Measurements from ENCODE around the gene MAML3.

Gene MAML3

DNA sequence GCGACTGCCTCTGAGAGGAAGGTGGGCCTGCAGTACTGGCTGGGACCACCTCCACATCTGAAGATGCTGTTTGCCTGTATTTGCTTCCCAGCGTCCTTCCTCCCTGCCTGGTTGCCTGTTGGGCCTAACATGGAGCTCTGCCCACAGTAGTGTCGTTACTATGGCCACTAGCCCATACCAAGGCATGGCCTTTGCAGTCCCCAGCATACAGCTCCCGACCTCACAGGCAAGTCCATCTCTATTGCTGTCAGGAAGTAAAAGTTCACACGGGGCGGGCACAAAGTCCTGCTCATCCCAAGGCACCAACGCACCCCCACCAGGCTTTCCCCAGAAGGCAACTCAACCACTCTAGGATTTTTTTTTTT lies 71.6 kb downstream of the MAML3 start:
- in situ Hi-C loops (cut with MboI; ENCODE audit: low sequenced_read_pairs), result no loop called here

DNA sequence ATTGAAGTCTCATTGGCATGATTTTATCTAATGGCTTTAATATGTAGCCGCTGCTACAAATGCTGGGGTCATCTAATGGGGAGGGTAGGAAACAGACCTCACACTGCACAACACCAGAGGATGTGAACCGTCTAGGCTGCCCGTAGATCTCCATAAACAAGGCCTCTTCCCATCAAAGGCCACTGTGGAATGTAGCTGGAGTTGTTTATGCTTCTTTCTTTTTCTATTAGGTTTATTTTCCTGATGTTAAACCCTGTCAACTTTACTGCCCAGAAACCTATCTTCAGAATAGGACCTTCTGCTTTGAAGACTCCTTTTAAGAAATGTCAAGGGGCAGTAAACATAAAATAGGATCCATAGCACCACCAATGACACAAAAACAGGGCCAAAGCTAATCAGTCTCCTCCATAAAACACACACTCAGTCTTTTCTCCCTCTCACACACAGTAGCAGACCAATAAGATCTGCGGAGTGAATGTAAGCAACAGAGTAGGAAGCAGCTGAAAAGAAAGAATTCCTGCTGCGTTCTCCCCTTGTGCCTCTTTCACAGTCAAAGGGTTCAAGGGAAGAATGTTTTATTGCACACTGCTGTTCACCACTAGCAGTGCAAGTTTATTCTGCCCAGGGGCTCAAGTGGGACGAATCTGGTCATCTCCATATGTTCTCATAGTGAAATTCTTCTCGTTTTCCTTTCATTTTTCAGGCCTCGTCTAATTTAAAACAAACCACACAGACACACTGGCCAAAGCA lies 72.2 kb downstream of the MAML3 start:
- in situ Hi-C loops (cut with MboI; ENCODE audit: low sequenced_read_pairs), result no loop called here

DNA sequence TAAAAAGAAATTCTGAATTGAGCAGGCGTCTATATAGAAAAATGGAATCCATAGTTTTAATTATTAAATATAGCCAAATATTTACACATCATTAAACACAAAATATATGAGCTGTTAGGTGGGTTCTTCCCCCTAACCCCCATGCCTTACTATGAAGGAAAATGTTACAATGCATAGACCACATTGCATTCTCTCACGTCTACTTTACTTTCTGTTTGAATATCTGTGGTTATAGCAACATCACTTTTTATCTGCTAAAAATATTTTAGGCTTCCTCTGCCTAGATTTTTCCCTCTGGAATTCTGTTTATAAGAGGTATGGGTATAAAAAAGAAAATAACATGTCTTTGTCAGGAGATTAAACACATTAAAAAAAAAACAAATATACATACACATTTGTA lies 73.1 kb downstream of the MAML3 start:
- in situ Hi-C loops (cut with MboI; ENCODE audit: low sequenced_read_pairs), result no loop called here

DNA sequence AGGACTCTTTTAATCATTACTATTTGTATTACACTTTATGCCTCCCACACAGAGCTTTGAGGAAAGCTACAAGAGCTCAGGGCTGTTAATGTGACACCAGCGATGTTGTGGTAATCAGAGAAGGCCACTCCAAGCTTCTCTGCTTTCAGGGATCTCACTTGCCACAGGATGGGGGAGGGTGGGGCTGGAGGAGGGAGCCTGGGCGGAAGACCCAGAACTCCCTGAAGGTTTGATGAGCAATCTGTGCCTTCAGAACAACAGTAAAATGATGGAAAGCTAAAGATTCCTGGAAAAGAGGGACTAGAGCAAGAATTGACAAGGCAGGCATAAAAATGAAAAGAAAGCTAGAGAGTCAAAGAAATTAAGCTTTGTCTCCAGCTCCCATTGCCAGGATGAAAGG lies 75.6 kb downstream of the MAML3 start:
- in situ Hi-C loops (cut with MboI; ENCODE audit: low sequenced_read_pairs), result no loop called here

DNA sequence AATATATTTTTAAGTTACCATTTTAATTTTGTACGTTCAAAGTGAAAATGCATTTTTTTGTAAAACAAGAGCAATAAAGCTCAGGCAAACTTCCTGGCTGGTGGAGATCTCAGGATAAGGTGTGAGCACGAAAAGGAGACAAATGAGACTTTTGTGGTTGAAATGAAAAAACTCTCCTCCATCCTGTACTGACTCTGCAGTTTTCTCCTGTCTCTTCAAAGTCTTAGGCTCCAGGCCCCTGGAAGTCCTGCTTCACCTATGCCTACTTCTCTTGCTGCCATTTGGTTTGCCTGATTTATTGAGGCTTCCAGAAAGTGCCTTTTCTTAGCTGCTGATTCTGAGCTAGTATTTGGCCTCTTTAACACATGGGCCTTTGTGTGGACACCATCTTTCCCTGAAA lies 77.7 kb downstream of the MAML3 start:
- in situ Hi-C loops (cut with MboI; ENCODE audit: low sequenced_read_pairs), result no loop called here

DNA sequence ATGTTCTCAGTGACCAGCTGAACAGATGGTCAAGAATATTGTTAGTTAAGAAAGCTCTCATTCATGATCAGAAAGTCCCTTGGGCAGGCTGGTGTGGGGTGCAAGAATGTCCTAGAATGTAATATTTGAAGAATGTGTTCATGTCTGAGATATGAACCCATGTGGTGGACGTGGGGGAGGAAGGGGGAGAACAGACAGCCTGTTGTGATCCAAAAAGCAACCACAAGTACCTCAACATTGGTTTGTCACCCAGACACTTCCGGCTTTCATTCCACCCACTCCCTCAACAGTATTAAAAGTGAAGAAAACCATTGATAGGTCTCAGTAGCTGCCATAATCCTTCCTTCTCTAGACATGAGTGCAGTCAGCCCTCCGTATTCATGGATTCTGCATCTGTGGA lies 82.2 kb downstream of the MAML3 start:
- in situ Hi-C loops (cut with MboI; ENCODE audit: low sequenced_read_pairs), result no loop called here

DNA sequence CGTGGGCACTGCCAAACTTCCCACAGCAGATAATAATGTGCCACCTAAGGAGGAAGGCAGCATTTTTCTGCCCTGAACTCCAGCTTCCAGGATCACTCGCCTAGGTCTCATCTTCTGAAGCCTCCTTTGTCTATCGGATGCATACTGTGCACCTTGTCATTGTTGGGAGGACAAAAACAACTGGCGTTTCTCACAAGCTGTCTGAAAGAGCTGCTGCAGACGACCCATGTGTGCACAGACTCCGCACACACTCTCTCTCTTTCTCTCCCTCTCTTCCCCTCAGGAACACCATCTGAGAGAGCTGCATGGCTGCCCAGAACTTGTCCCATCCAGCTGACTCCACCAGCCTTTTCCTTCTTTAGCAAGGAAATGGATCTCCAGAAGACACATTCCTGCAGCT lies 83.0 kb downstream of the MAML3 start:
- in situ Hi-C loops (cut with MboI; ENCODE audit: low sequenced_read_pairs), result no loop called here

DNA sequence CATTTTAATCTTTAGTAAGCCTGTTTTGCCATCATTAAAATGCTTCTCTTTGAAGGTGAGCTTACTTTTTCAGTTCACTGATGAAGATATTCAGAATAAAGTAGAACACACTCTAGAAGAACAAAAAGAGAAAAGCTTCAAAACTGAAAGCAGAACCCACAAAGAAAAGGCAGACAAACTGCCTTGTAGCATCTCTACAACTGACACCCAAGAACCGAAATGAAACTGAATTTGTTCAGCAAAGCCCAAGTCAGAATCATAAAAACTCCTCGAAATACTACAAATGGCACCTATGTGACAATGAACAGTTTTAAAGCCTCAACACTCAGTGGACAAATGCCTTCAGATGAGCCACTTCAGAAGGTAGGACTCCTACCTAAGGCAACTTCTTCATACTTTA lies 83.6 kb downstream of the MAML3 start:
- in situ Hi-C loops (cut with MboI; ENCODE audit: low sequenced_read_pairs), result no loop called here

DNA sequence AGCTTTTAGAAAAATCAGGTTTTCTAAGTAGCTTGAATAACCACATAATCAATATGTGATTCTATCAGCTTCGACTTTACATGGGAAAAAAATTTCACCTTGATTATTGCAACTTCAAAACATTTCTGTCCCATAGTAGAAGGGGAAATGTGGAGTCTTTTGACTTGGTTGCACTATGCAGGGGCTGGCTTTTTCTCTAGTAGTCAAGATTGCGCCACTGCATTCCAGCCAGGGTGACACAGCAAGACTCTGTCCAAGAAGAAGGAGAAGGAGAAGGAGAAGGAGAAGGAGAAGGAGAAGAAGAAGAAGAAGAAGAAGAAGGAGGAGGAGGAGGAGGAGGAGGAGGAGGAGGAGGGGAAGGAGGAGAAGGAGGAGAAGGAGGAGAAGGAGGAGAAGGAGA lies 84.9 kb downstream of the MAML3 start:
- in situ Hi-C loops (cut with MboI; ENCODE audit: low sequenced_read_pairs), result no loop called here

DNA sequence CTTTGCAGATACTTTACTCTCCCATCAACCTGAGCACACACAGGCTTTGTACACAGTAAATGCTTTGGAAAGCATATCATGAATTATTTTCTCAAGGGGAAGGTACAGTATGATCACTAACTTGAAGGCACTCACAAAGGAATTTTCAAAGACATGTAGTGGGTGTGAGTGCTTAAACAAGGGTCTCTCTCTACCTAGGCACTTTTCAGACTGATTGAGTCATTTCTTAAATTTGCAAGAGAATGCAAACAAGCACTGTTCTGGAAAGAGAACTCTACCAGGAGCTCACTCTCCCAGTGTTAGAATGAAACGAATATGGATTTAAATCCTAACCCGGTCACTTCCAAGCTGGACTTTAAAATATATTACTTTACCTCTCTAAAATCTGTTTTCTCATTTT lies 85.7 kb downstream of the MAML3 start:
- in situ Hi-C loops (cut with MboI; ENCODE audit: low sequenced_read_pairs), result no loop called here

DNA sequence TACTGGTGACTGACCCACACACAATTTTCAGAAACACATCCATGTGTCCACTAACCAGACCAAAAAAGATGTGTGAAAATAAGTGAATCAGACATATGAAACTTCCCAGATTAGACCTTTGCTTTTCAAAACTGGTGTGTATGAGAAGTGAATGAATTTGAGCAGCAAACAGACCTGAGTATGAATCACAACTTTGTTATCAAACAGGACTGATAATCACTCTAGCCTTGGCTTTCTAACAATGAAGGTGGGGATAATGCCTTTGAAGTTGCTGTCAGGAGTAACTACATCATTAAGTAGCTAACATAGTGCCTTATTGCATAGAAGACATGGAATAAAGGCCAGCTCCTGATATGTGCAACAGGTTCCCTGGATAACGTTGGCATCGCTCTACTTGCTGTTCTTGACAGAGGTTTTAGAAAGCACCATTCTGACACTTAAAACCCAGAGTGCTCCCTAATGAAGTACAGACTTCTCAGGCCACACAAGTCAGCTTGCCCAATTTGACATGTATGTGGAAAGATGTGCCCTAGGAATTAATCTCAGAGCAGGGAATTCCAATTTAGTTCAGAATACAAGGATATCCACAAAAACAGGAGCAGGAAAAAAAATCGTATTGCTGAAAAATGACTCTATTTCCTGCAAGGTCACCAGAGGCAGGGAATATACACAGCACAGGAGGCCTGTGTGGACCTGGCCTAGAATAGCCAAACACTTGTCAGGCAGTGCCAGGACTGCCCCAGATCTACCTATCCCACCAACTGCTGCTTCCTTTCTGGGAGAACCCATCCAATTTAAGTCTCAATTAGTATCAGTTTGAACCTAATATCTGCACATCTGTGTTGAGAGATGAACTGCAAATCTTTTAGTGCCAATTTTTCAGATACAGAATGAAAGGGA lies 87.7 kb downstream of the MAML3 start:
- in situ Hi-C loops (cut with MboI; ENCODE audit: low sequenced_read_pairs), result no loop called here

DNA sequence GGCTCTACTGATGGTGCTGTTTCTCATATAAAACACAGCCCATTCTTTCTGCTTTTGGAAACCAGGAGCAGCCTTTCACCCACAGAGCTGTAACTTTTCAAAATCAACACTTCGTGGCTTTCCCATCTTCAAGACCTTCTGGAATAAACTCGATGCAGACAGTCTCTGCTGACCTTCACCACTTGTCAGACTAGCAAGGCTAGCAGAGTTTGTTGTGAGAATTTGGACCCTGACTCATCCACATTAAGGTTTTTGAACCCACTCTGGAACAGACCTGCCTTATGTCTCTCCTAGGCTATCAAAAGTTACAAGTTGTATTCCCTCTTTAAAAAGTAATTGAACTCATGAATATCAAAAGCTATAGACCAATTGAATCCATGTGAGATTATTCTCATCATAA lies 88.6 kb downstream of the MAML3 start:
- in situ Hi-C loops (cut with MboI; ENCODE audit: low sequenced_read_pairs), result no loop called here

DNA sequence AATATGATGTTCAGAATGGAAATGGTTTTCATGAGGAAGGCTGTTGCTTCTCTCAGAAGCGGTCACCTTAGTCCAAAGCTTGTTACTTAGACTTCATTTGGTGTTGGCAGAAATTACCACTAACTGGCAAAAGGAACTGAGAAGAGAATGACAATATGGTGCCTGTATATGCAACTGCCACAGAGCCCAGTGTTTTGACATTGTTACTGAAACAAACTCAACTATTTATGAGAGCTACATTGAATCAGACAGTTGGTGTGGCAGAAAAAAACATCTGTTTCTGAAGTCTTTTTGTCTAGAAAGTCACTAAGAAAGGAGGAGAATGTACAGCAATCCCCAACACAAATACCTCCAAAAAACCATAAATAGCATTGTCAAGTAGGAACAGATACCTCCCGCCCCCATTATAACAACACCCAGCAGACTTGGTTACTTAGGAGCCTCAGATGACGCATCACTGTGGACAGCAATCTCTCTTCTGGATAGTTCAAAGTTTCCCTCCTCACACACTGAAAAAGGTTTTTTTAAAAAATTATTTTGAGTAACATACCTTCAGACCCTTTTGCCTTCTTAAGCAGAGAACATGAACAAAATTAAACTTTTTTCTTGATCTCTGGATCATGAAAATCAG lies 92.2 kb downstream of the MAML3 start:
- in situ Hi-C loops (cut with MboI; ENCODE audit: low sequenced_read_pairs), result no loop called here

DNA sequence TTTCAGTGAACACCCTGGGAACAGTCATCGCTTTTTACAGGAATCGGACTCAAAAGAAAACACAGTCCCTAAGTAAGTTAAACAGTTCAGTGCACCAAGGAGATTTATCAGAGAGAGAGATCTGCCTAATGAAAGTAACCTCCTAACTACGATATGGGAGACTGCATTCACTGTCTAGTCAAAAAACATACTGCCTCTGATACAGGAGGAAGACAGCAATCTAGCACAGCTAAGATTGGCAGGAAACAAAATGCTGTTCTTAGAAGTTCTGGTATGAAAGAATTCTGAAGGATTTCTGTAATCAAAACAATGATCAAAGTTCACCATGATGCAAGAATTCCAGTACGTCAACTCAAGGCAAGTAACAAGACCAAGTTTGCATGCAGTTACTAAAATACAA lies 92.8 kb downstream of the MAML3 start:
- in situ Hi-C loops (cut with MboI; ENCODE audit: low sequenced_read_pairs), result no loop called here

DNA sequence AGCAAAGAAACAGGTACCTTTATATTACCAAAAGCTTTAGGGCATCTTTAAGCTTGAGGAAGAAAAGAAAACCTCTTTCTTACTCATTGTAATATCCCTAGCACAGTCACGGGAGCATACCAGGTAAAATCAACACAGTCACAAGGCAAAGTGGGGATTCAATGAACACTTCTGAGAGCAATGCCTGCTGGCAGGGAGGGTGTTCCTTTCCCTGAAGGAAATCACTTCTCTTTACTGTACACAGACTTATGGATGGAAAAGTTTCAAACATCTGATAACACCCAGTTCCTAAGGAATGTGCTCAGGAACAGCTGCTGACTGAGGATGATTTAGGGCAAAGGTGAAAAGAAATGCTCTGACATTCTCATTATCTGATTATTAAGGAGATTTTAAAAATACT lies 94.8 kb downstream of the MAML3 start:
- in situ Hi-C loops (cut with MboI; ENCODE audit: low sequenced_read_pairs), result no loop called here

DNA sequence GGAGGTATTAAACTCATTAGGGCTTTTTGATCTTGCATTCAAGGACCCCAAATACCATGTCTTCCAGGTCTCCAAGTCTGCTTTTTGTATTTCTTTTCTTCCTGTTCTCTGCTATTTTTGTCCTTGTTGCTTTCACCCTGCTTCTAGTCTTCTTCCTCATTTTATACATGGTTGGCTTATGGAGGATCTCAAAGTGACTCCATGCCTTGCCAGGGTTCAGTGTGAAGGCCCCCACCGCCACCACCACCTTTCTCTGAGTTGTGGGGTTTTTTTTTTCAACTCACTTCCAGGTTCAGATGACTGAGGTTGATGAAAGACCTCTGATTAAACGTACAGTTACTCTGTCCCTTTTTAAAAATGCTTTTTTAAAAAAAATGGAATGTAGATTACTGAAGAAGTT lies 96.3 kb downstream of the MAML3 start:
- in situ Hi-C loops (cut with MboI; ENCODE audit: low sequenced_read_pairs), result no loop called here

DNA sequence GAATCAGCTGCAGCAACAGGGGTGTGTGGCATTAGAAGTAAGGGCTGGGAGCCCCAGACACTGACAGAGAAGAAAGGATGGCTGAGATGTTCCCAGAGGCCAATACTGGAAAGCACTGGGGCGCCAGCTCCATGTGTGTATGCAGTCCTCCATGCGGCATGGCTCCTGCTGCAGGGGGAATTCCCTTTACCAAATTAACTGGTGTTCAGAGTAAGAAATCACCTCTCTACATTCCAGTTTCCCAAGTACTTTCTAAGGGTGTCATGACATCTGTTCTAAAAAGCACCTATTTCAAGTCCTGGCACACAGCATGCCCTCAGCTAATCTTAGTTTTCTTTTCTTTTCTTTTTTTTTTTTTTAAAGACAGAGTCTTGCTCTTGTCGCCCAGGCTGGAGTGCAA lies 98.0 kb downstream of the MAML3 start:
- in situ Hi-C loops (cut with MboI; ENCODE audit: low sequenced_read_pairs), result no loop called here

DNA sequence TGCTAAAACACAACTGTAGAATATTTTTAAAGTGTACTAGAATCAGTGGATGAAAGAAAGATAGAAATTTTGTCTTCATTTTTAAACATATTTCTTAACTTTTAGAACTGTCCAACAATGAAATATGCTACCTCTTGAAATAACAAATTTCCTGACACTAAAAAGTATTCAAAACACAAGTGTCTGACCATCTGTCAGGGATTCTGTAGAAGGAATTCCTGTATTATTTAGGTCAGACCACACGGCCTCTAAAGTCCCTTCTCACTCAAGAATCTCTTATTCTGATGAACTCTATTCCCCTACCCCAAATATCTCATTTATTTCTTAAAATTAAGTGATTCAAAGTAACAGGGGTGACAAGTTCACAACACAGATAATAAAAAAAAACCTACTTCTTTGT lies 99.1 kb downstream of the MAML3 start:
- in situ Hi-C loops (cut with MboI; ENCODE audit: low sequenced_read_pairs), result no loop called here

DNA sequence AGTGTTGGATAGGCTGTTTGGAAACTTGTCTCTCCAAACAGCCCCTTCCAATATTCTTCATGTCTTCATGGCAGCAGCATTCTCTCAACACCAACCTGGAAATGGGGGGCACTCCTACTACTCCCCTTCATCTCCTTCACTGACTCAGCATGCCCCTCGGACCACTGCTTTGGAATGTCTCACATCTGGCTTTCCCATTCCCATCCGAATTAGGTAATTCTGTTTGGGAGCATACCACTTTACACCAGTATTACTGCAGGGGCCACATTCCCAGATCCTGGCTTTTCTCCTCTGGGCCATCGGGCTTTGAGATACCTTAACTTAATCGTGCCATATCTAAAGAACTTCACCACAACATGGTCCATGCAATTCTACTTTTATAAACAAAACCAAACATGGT lies 100.8 kb downstream of the MAML3 start:
- in situ Hi-C loops (cut with MboI; ENCODE audit: low sequenced_read_pairs), result no loop called here

DNA sequence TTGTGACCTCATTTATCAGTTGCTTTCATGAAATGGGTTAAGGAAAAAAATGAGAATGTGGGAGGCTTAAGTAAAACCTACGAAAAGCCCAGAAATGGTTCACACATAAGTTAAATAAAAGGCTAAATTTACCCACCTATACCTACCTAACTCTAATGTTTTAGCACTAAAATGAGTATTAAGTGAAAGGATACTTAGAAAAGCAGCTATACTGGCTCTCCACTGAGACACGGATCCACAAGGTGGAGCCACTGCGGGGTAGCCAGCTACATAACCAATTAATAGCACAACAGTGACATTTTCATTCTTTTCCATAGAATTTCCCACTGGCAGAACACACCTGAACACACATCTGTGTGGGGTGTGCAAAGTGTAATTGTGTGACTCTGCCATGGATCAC lies 101.9 kb downstream of the MAML3 start:
- in situ Hi-C loops (cut with MboI; ENCODE audit: low sequenced_read_pairs), result no loop called here

DNA sequence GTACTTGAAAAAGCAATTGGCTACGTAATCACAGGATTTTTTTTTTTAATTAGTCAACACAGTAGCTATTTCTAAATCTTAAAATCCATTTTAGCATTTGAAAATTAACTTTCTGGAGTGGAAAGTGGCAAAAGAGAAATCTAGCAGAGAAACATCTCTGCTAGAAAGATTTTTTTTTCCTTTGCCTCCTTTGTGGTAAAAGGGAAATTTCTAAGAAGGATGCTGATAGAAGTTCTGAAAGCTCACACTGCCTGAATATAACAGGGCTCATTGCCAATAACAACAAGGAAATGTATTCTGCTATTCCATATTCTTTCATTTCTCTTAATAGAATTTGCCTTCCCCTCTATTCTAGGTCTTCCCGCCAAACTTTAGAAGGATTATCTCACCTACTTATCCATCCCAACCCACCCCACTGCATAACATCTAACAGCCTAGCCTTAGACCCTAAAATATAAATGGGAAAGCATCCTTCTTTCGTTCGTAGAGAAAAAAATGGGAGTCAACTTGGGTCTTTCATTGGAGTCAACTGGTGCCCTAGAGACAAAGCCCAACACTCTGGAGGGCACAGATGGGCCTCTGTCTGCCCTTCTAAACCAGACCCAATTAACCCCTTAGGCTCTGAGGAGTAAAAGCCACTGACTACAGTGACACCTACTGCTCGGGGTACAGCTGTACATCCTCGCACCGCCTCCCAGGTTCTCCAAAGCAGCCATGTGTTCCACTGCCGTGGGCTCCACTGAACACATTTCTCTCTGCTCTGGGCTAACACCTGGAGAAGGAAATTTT lies 103.9 kb downstream of the MAML3 start:
- in situ Hi-C loops (cut with MboI; ENCODE audit: low sequenced_read_pairs), result no loop called here

All from HL-60/S4 treated with phorbol 12-myristate 13-acetate at 8.2 ng/mL for 4 days and 3 days (cell line).